Measurements from ENCODE around the gene NR2F6.
"Not testable (repeated sequence)": the region's sequence is repeated elsewhere in the genome, so short reads cannot be mapped to it uniquely, and the experiment has no call there.

NR2F6 gene

DNA sequence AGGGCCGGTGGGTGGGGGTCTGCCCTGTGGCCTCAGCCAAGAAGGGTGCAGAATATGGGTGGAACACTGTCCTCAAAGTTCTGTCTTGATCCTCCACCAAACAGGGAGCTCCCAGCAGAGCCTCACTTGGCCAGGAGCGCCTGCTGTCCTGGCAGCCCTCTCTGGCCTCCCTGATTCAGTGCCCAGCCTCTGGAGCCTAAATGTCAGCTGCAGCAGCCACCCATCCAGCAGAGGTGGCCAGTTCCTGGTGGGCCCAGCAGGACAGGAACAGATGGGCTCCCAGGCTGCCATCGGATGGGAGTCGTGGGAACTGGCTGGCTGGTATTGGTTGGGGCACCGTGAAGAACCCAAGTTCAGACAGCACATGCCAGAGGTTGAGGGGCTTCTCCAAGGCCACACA, 32.4 kb downstream of the NR2F6 start:
- DNase-seq (ENCODE audit: low read depth in 2 of 2, low spot score in 1 of 2): no peak

GRCh38 chr19:17211547-17212446, 33.9 kb downstream of the NR2F6 start:
- no peak for DNase-seq (ENCODE audit: low read depth in 2 of 2, low spot score in 1 of 2)

DNA sequence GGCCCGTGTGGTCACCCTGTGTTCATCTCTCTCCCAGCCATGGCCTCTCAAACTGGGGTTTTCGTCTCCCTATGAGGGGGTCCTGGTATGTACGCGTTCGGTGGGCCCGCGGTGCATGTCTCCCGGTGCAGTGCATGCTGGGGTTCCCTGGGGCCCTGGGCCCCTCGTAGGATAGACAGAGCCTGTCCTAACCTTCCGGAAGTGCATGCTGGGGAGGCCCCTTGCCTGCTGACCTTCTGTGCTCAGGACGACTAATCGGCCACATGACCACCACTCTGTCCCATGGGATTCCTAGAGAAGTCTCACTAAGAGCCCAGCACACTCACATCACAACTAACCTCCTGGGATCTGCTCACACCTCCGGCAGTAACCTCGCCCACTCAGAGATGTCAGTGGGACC, 35.4 kb downstream of the NR2F6 start:
- no peak for DNase-seq (ENCODE audit: low read depth in 2 of 2, low spot score in 1 of 2)

DNA sequence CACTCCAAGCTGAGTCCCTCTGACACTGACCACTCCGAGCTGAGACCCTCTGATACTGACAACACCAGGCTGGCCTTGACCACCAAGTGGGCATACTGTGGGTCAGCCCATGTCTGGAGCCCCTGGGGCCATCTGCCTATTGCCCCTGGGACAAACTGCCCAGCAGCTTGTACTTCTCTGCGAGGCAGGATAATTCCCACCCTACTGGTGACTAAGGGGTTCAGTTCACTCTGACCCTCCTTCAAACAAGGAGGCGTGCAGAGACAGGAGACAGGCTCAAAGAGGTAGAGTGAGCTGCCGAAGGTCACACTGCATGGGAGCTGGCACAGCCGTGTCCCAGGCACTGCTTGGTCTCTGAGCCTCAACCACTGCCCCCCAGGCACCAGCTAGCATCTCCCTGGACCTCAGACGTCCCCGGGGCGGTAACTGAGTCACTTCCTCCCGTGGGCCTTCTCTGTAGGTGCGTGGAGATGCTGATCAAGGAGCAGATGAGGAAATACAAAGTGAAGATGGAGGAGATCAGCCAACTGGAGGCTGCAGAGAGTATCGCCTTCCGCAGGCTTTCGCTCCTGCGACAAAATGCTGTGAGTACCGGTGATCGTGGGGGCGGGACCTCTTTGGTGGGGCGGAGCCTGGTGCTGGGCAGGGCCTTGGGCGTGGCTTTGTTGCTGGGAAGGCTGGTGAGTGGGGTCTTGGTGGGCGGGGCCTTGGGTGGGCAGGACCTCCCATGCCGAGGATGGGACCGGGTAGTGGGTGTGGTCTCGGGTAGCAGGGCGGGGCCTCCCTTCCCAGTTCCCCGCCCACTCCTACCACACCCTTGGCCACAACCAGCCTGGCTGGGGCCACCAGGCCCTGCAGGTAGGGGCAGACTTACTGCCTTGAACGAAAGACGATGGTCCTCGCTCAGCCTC, 36.3 kb downstream of the NR2F6 start:
- no peak for DNase-seq (ENCODE audit: low read depth in 2 of 2, low spot score in 1 of 2)

DNA sequence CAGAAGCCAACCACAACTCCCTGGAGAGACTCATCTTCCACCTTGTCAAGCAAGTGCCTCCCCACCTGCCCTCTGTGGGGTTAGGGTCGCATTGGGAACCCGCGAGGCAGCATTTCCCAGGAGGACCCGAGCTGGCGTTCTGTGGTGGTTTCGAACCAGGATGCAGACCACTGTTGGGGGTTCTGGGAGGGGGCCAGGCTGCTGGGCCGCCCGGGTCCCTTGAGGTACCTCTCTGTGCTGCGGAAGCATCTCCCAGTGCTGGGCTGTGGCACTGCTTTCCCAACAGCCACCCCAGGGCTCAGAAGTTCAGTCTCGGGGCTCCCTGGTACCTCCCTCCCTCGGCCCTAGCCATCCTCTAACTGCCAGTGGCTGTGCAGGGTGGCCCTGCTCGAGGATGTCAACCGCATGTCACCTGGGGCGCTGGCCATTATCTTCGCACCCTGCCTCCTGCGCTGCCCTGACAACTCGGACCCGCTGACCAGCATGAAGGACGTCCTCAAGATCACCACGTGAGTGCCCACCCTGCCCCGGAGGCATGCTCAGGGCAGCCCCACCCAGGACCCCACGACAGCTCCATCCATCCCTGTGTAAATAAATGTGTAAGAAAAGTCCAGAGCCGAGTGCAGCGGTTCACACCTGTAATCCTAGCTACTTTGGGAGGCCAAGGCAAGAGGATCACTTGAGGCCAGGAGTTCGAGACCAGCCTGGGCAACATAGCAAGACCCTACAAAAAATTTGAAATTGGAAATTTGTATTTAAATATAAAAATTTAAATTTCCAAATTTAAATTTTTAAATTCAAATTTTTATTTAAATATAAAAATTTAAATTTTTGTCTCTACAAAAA, 38.8 kb downstream of the NR2F6 start:
- no peak for DNase-seq (ENCODE audit: low read depth in 2 of 2, low spot score in 1 of 2)

- no peak for DNase-seq (ENCODE audit: low read depth in 2 of 2, low spot score in 1 of 2)
Measured at GRCh38 chr19:17205237-17206140, 40.2 kb downstream of the NR2F6 start.

DNA sequence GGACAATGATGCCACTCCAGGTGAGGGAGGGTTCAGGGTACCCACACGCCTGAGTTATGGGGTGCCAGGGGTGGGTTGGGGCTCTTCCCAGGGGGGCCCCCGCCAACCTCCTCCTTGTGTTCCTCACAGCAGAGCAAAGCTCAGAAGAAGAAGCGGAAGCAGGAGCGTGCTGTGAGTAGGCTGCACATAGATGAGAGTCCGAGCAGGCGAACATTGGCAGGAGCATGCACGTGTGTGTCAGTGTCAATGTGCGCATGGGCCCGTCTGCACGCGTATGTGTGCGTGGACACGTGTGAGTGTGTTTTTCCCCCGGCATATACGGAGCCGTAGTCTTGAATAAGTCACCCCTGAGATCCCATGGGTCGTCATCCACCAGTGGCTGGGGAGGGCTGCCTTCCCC, 43.0 kb downstream of the NR2F6 start:
- DNase-seq (ENCODE audit: low read depth in 2 of 2, low spot score in 1 of 2): no peak

DNA sequence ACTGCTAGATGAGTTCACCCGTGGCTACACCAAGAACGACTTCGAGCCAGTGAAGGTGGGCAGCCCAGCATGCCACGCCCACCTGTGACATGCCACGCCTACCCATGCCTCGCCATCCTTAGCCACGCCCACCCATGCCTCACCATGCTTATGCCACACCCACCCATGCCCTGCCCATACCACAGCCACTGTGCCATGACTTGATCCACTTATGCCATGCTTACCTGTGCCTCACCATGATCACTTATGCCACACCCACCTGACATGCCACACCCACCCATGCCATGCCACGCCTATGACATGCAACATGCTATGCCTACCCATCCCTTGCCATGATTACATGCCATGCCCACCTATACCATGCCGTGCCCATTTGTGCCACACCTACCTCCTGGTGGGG, 43.5 kb downstream of the NR2F6 start:
- no peak for DNase-seq (ENCODE audit: low read depth in 2 of 2, low spot score in 1 of 2)

DNA sequence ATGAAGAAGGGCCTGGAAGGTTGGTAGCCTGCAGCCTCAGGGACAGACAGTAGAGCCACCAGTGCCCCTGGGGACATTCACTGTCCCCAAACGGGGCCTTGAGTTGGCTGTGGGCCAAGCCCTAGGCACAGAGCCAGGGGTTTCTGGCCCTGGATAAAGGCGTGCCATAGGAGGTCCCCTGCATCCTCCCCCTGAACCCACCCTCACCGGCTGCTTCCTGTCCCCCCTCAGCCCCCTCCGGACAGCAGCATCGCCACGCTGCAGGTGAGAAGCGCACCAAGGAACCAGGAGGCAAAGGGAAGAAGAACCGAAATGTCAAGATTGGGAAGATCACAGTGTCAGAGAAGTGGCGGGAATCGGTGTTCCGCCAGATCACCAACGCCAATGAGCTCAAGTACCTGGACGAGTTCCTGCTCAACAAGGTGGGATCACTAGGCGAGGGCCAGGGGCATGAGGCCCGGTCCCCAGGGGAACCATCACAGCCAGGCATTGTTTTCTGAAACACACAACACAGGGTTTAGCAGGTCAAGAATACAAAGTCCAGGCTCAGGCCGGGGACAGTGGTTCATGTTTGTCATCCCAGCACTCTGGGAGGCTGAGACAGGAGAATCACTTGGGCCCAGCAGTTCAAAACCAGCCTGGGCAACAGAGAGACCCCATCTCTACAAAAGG, 45.2 kb downstream of the NR2F6 start:
- DNase-seq (ENCODE audit: low read depth in 2 of 2, low spot score in 1 of 2): no peak

DNA sequence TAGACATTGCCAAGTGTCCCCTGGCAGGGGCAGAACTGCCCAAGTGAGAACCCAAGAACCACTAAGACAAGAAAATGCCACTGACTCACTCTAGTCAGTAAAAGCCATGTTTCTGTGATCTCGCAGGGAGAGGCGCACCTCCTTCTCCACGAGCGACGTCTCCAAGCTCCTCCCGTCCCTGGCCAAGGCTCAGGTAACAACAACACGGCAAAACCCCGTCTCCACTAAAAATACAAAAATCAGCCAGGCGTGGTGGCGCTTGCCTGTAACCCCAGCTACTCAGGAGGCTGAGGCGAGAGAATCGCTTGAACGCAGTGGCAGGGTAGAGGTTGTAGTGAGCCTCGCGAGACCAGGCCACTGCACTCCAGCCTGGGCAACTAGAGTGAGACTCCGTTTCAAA, 48.1 kb downstream of the NR2F6 start:
- DNase-seq (ENCODE audit: low read depth in 2 of 2, low spot score in 1 of 2): no peak

DNA sequence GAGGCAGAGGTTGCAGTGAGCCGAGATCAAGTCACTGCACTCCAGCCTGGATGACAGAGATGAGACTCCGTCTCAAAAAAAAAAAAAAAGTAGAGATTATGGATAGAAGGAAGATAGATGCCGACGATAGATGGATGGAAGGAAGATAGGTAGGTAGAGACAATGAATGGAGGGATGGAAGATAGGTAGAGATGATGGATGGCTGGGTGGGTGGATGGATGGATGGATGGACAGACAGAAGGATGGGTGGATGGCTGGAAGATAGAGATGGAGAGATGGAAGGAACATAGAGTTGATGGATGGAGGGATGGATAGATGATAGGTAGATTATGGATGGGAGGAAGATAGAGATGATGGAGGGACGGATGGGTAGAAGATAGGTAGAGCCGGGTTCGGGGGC, 49.1 kb downstream of the NR2F6 start:
- no peak for DNase-seq (ENCODE audit: low read depth in 2 of 2, low spot score in 1 of 2)

DNA sequence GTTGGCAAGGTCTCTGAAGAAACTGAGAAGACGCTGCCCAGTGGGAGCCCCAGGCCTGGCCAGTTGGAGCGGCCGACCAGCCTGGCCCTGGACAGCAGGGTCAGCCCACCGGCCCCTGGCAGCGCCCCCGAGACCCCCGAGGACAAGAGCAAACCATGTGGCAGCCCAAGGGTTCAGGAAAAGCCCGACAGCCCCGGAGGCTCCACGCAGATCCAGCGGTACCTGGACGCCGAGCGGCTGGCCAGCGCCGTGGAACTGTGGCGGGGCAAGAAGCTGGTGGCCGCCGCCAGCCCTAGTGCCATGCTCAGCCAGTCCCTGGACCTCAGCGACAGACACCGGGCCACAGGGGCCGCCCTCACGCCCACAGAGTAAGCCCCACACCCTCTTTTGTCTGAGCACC, 50.6 kb downstream of the NR2F6 start:
- no peak for DNase-seq (ENCODE audit: low read depth in 2 of 2, low spot score in 1 of 2)

DNA sequence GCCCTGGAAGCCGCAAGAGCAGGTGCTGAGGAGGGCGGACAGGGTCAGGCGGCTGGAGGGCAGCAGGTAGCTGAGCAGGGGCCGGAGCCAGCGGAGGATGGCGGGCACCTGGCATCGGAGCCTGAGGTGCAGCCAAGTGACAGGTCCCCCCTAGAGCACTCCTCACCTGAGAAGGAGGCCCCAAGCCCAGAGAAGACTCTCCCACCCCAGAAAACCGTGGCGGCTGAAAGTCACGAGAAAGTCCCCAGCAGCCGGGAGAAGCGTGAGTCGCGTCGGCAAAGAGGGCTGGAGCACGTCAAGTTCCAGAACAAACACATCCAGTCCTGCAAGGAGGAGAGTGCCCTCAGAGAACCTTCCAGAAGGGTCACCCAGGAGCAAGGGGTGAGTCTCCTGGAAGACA, 51.1 kb downstream of the NR2F6 start:
- DNase-seq (ENCODE audit: low read depth in 2 of 2, low spot score in 1 of 2): no peak

GRCh38 chr19:17192751-17193150, 53.0 kb downstream of the NR2F6 start:
- no peak for DNase-seq (ENCODE audit: low read depth in 2 of 2, low spot score in 1 of 2)

- DNase-seq (ENCODE audit: low read depth in 2 of 2, low spot score in 1 of 2): not testable (repeated sequence)
Measured at GRCh38 chr19:17191736-17192135, 54.0 kb downstream of the NR2F6 start.

GRCh38 chr19:17185590-17185989, 60.1 kb downstream of the NR2F6 start:
- no peak for DNase-seq (ENCODE audit: low read depth in 2 of 2, low spot score in 1 of 2)

- DNase-seq (ENCODE audit: low read depth in 2 of 2, low spot score in 1 of 2): peak in 1 of 2 donors; percentile 32
Measured at GRCh38 chr19:17184371-17184841, 61.3 kb downstream of the NR2F6 start.

- DNase-seq (ENCODE audit: low read depth in 2 of 2, low spot score in 1 of 2): no peak
Measured at GRCh38 chr19:17183858-17184321, 61.8 kb downstream of the NR2F6 start.

- DNase-seq (ENCODE audit: low read depth in 2 of 2, low spot score in 1 of 2): no peak
Measured at GRCh38 chr19:17183271-17183761, 62.4 kb downstream of the NR2F6 start.

Measured in stimulated activated CD8-positive, alpha-beta memory T cell treated with anti-CD3 and anti-CD28 coated beads, Interleukin-4, amount 100 ng/mL, for 4 hours (primary cell).